ENCODE results near the gene CNGB1.

DNA sequence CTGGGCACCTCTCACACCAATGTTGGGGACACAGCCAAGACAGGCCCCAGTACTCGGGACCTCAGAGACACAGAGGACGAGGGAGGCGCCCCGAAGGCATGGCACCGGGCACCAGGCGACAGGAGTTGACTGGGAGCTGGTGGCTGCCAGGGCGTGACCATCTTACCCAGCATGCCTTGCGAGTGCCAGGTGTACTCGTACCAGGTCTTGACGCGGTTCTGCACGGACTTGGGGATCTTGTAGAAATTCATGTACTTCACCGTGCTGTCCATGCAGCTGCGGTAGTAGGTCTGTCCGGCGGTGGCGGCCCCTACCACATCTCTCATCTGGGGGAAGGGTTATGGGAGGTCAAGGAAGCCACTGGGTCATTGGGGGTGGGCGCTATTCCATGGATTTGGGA, 67.3 kb downstream of the CNGB1 start:
- TF ChIP-seq, protein P1, sequence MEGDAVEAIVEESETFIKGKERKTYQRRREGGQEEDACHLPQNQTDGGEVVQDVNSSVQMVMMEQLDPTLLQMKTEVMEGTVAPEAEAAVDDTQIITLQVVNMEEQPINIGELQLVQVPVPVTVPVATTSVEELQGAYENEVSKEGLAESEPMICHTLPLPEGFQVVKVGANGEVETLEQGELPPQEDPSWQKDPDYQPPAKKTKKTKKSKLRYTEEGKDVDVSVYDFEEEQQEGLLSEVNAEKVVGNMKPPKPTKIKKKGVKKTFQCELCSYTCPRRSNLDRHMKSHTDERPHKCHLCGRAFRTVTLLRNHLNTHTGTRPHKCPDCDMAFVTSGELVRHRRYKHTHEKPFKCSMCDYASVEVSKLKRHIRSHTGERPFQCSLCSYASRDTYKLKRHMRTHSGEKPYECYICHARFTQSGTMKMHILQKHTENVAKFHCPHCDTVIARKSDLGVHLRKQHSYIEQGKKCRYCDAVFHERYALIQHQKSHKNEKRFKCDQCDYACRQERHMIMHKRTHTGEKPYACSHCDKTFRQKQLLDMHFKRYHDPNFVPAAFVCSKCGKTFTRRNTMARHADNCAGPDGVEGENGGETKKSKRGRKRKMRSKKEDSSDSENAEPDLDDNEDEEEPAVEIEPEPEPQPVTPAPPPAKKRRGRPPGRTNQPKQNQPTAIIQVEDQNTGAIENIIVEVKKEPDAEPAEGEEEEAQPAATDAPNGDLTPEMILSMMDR (IDR thresholded peaks at IDR 0.05): no peak
- TF ChIP-seq RAD21 (IDR thresholded peaks at IDR 0.05; ENCODE audit: low read length) (no peak), TAF1 (IDR thresholded peaks at IDR 0.05; ENCODE audit: borderline replicate concordance, low read depth, low read length) (no peak), SMC3 (IDR thresholded peaks at IDR 0.05; ENCODE audit: low read depth, low read length) (no peak), POLR2AphosphoS5 (IDR thresholded peaks at IDR 0.05; ENCODE audit: low read depth, low read length) (no peak), RCOR1 (IDR thresholded peaks at IDR 0.05; ENCODE audit: low read length) (no peak), JUND (IDR thresholded peaks at IDR 0.05) (no peak), RFX5 (IDR thresholded peaks at IDR 0.05; ENCODE audit: low read length) (no peak), EP300 (IDR thresholded peaks at IDR 0.05; ENCODE audit: borderline replicate concordance in 1 of 2, low read depth in 1 of 2, low read length in 1 of 2) (no peak), REST (IDR thresholded peaks at IDR 0.05; ENCODE audit: low read depth, low read length) (no peak), GATA2 (CRISPR knock-in tag; IDR thresholded peaks at IDR 0.05) (no peak)

Data from SK-N-SH (cell line).